Left ventricle myocardium inferior (tissue), 1 donor: ENCODE results near the gene C1QL1. TPM values are rescaled to one million over a fixed set of nuclear protein-coding genes. Genes with fewer than 3 reads are reported as not detected.

Source experiments
- DNase-seq: peaks from one replicate; pipeline ENCODE4 v3.0.0-alpha.2; 2020
- H3K27ac ChIP-seq: fragments of 200-600 bp; replicated peaks from 2 replicates; pipeline ENCODE4 v1.8.0; 2021
- H3K27me3 ChIP-seq: fragments of 200-600 bp; 2 replicates; pipeline ENCODE4 v1.8.0; 2021; ENCODE audit warnings: low read depth
- H3K36me3 ChIP-seq: fragments of 200-600 bp; 2 replicates; pipeline ENCODE4 v1.8.0; 2021
- H3K4me1 ChIP-seq: fragments of 200-600 bp; 2 replicates; pipeline ENCODE4 v1.8.0; 2021
- H3K4me3 ChIP-seq: fragments of 200-600 bp; 2 replicates; pipeline ENCODE4 v1.8.0; 2021; ENCODE audit warnings: mild to moderate bottlenecking, moderate library complexity
- H3K9me3 ChIP-seq: fragments of 200-600 bp; replicated peaks from 2 replicates; pipeline ENCODE4 v1.8.0; 2021
- intact Hi-C: fragments of 100-400 bp; cut with micrococcal nuclease; formaldehyde crosslinking; loops from one replicate; pipeline ENCODE4 v1.11.0; 2022
- total RNA-seq: library from RNA; stranded (reverse); fragmentation: NEBNext Ultra II Directional; extraction: Animal tissue kit (Norgen Biotek cat#: 25700); gene quantifications from one replicate; pipeline ENCODE4 v1.2.1, GENCODE V29; 2021
- TF ChIP-seq, protein P1 (sequence below): fragments of 200-600 bp; IDR thresholded peaks from 2 replicates; pipeline ENCODE4 v1.8.0; 2021; ENCODE audit warnings: antibody characterized with exemption, mild to moderate bottlenecking, borderline replicate concordance
- donor health status: DM: no; HTN: yes; CAD: no; lungs with severe emphysema.

The C1QL1 gene
- total RNA-seq, 1 donor from 2014 or later, result 0.74 TPM

DNA sequence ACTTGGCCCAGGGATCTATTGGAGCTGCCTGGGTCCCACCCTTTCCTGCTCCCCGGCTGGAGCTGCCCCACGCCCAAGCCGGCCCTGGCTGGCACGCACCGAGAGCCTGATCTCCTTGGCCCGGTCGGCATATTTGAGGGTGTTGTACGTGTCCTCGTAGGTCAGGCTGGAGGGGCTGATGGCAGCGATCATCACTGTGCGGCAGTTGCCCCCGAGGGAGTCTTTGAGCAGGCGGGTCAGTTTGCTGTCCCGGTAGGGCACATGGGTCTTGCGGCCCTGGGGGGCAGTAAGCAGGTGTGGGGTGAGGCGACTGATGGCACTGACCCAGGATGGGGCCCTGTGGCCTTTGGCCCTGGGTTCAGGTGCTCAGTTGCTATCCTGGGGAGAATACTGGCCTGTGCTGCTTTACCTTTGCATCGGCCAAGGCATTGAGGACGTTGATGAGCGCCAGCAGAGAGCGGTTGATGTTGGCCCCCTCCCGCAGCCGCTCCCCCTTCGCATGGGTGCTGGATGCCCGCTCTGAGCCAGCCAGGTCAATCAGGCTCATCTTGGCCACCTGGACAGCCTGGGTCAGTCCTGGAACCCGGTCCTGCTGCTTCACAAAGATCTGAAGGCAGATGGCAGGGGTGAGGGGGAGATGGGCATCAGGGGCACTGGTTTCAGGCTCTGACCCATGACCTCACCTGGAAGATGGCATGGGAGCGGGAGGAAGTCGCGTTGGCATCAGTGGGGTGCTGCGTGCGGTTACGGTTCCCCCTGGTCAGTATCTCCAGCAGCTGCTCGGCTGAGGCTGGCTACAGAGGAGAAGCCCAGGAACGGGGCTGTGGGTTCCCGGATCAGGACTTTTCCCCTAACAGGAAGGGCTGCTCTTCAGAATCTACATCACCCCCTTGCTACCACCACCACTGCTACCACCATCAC, 34.0 kb downstream of the C1QL1 start:
- intact Hi-C loops, result no loop called here
- no peak overlapping the region for H3K27ac ChIP-seq
- peaks cover 35% of the 10 kb centered on the region for H3K4me1 ChIP-seq
- TF ChIP-seq, protein P1, sequence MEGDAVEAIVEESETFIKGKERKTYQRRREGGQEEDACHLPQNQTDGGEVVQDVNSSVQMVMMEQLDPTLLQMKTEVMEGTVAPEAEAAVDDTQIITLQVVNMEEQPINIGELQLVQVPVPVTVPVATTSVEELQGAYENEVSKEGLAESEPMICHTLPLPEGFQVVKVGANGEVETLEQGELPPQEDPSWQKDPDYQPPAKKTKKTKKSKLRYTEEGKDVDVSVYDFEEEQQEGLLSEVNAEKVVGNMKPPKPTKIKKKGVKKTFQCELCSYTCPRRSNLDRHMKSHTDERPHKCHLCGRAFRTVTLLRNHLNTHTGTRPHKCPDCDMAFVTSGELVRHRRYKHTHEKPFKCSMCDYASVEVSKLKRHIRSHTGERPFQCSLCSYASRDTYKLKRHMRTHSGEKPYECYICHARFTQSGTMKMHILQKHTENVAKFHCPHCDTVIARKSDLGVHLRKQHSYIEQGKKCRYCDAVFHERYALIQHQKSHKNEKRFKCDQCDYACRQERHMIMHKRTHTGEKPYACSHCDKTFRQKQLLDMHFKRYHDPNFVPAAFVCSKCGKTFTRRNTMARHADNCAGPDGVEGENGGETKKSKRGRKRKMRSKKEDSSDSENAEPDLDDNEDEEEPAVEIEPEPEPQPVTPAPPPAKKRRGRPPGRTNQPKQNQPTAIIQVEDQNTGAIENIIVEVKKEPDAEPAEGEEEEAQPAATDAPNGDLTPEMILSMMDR, result no peak
- no peaks in the 10 kb centered on the region for H3K36me3 ChIP-seq
- peak; percentile 13 for DNase-seq
- H3K9me3 ChIP-seq, result peaks cover 10% of the 10 kb centered on the region
- H3K27me3 ChIP-seq, result no peaks in the 10 kb centered on the region
- H3K4me3 ChIP-seq, result no peak overlapping the region

DNA sequence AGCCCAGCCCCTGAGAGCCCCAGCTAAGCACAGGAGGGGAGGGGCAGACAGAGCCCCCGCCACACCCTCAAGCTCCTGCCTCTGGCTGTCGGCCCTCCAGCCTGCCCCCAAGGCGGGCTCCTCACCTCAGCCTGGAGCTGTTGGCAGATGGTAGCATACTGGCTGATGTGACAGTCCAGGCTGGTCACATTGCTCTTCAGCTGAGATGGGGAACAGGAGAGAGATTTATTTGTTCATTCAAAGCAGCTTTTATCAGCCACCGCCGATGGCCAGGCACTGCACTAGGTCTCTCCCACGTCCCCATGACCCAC, 35.4 kb downstream of the C1QL1 start:
- TF ChIP-seq, protein P1, result no peak
- no peaks in the 10 kb centered on the region for H3K27me3 ChIP-seq
- peaks cover 35% of the 10 kb centered on the region for H3K4me1 ChIP-seq
- peak overlapping the region; percentile 55 for H3K27ac ChIP-seq
- intact Hi-C loops, result no loop called here
- peak; percentile 13 for DNase-seq
- no peaks in the 10 kb centered on the region for H3K36me3 ChIP-seq
- no peaks in the 10 kb centered on the region for H3K9me3 ChIP-seq
- H3K4me3 ChIP-seq, result peak overlapping the region; percentile 6

GRCh38 chr17:44932096-44932786, 35.9 kb downstream of the C1QL1 start:
- intact Hi-C loops, result no loop called here
- Histone ChIP-seq H3K27me3 (no peaks in the 10 kb centered on the region), H3K4me3 (peak overlapping the region; percentile 6), H3K9me3 (no peaks in the 10 kb centered on the region), H3K27ac (peak overlapping the region; percentile 55), H3K36me3 (no peaks in the 10 kb centered on the region), H3K4me1 (peaks cover 37% of the 10 kb centered on the region)
- TF ChIP-seq, protein P1, result no peak
- peak; percentile 5 for DNase-seq

GRCh38 chr17:44931376-44931775, 36.7 kb downstream of the C1QL1 start:
- H3K36me3 ChIP-seq, result no peaks in the 10 kb centered on the region
- TF ChIP-seq, protein P1, result no peak
- peak overlapping the region; percentile 55 for H3K27ac ChIP-seq
- no peaks in the 10 kb centered on the region for H3K9me3 ChIP-seq
- intact Hi-C loops, result no loop called here
- no peaks in the 10 kb centered on the region for H3K27me3 ChIP-seq
- DNase-seq, result peak; percentile 1
- peaks cover 43% of the 10 kb centered on the region for H3K4me1 ChIP-seq
- H3K4me3 ChIP-seq, result no peak overlapping the region

- intact Hi-C loops, result no loop called here
- TF ChIP-seq, protein P1, result no peak
- H3K4me1 ChIP-seq, result peaks cover 43% of the 10 kb centered on the region
- H3K36me3 ChIP-seq, result no peaks in the 10 kb centered on the region
- H3K27me3 ChIP-seq, result no peaks in the 10 kb centered on the region
- H3K4me3 ChIP-seq, result no peak overlapping the region
- H3K27ac ChIP-seq, result peak overlapping the region; percentile 55
- DNase-seq, result no peak
- H3K9me3 ChIP-seq, result no peaks in the 10 kb centered on the region
These were observed 37.4 kb downstream of the C1QL1 start for GRCh38 chr17:44930667-44931066.
